A549 (cell line): ENCODE measurements around the gene UGT8.

Experiments used
- BHLHE40 ChIP-seq: IDR thresholded peaks from 2 replicates; pipeline ENCODE4 v1.6.1; 2012; ENCODE audit warnings: low read depth, low read length, inconsistent platforms
- EP300 ChIP-seq, 2 experiments: fragments of >200 bp; sonication (Bioruptor Twin); formaldehyde crosslinking; IDR thresholded peaks; 2 replicates in 1 of 2; 3 replicates in 1 of 2; pipeline ENCODE4 v1.6.1; 2016 to 2017
- MAZ ChIP-seq: fragments of 150-350 bp; IDR thresholded peaks from 2 replicates; pipeline ENCODE4 v1.6.1; 2014; ENCODE audit warnings: antibody characterized with exemption, low read depth, low read length, borderline replicate concordance
- NPAS2 ChIP-seq: fragments of 250-450 bp; sonication (Bioruptor Pico); IDR thresholded peaks from 2 replicates; pipeline ENCODE4 v1.8.0; 2022; ENCODE audit warnings: mild to moderate bottlenecking, moderate library complexity, borderline replicate concordance
- TF ChIP-seq, protein P1 (sequence below): fragments of >200 bp; sonication (Bioruptor Twin); formaldehyde crosslinking; IDR thresholded peaks from 3 replicates; pipeline ENCODE4 v1.5.1; 2016
- TF ChIP-seq, protein P2 (sequence below): IDR thresholded peaks from 2 replicates; pipeline ENCODE4 v1.6.1; 2012

- TF ChIP-seq NPAS2 (no peak), MAZ (no peak), EP300 (IDR thresholded peaks at IDR 0.05) (no peak), BHLHE40 (no peak)
- TF ChIP-seq, protein P1, sequence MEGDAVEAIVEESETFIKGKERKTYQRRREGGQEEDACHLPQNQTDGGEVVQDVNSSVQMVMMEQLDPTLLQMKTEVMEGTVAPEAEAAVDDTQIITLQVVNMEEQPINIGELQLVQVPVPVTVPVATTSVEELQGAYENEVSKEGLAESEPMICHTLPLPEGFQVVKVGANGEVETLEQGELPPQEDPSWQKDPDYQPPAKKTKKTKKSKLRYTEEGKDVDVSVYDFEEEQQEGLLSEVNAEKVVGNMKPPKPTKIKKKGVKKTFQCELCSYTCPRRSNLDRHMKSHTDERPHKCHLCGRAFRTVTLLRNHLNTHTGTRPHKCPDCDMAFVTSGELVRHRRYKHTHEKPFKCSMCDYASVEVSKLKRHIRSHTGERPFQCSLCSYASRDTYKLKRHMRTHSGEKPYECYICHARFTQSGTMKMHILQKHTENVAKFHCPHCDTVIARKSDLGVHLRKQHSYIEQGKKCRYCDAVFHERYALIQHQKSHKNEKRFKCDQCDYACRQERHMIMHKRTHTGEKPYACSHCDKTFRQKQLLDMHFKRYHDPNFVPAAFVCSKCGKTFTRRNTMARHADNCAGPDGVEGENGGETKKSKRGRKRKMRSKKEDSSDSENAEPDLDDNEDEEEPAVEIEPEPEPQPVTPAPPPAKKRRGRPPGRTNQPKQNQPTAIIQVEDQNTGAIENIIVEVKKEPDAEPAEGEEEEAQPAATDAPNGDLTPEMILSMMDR = no peak
- TF ChIP-seq, protein P2, sequence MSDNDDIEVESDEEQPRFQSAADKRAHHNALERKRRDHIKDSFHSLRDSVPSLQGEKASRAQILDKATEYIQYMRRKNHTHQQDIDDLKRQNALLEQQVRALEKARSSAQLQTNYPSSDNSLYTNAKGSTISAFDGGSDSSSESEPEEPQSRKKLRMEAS = no peak
Measured at GRCh38 chr4:114654592-114654991, 56.0 kb downstream of the UGT8 start.
